ENCODE results near the gene TMEM161A. TPM values are rescaled to one million over a fixed set of nuclear protein-coding genes. Genes with fewer than 3 reads are reported as not detected.

The TMEM161A gene
- total RNA-seq, 1 experiment from 2014 or later: 46.4 TPM

DNA sequence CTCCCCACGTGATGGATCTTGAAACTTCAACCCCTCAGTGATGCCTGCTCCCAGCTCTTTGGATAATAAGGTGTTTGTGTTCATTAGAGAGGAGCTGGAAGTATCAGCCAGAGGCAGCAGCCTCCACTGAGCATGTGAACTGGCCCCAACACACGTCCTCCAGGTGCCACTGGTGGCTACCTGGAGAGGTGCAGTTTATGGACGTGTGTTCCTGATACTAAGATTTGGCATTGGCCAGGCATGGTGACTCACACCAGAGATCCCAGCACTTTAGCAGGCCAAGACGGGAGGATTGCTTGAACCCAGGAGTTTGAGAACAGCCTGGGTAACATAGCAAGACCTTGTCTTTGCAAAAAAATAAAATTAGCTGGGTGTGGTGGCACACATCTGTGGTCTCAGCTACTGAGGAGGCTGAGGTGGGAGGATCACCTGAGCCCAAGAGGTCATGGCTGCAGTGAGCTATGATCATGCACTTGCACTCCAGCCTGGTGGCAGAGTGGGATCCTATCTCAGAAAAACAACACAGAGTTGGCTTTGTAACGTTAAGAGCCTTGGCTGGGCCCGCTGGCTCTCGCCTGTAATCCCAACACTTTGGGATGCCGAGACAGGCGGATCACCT, 40.1 kb downstream of the TMEM161A start:
- no peak for DNase-seq (ENCODE audit: low read depth)

- no peak for DNase-seq (ENCODE audit: low read depth)
Observed at GRCh38 chr19:19096641-19097627, 41.3 kb downstream of the TMEM161A start.

- no peak for DNase-seq (ENCODE audit: low read depth)
Observed at GRCh38 chr19:19095691-19096090, 42.6 kb downstream of the TMEM161A start.

GRCh38 chr19:19094513-19094912, 43.8 kb downstream of the TMEM161A start:
- no peak for DNase-seq (ENCODE audit: low read depth)

DNA sequence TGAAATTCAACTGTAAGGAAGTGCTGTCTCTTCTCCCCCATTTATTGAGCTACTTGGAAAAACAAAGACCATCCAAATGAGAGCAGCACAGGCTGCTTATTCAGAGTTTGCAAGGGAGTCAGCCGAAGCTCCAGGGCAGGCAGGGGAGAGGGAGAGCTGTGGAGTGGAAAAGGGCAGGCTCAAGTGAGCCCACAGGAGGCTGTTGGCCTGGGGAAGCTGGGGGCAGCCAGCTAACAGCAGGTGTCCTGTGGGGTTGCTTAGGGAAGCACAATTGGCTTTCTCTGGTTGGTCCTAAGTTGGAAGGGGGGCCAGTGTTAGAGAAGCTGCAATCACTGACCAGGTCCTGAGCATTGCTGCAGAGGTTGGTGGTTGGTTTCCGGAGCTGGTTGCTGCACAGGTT, 50.6 kb downstream of the TMEM161A start:
- DNase-seq (ENCODE audit: low read depth): no peak

GRCh38 chr19:19083413-19084178, 54.7 kb downstream of the TMEM161A start:
- no peak for DNase-seq (ENCODE audit: low read depth)

DNA sequence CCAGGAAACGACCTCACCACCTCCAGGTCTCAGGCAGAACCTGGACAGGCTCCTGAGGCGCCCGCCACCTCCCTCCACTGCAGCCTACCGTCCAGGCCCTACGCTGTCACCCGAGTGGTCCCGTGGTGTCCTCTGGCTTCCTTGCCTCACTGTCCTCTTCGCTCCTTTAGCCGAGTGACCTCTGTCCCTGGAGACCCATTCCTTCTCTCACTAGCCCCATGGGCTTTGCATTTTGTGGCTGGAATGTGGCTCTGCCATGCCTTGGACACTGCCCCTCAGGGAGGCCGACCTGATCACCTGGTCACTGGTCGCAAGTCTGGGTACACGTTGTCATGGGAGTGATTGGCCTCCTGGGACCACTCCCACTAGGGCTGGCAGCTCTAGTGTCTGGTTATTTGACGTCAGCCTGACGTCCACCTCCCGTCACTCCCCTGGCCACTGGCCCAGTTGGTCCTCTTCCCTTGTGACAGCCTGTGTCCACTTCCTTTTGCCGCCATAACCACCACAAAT, 56.6 kb downstream of the TMEM161A start:
- DNase-seq (ENCODE audit: low read depth): no peak

DNA sequence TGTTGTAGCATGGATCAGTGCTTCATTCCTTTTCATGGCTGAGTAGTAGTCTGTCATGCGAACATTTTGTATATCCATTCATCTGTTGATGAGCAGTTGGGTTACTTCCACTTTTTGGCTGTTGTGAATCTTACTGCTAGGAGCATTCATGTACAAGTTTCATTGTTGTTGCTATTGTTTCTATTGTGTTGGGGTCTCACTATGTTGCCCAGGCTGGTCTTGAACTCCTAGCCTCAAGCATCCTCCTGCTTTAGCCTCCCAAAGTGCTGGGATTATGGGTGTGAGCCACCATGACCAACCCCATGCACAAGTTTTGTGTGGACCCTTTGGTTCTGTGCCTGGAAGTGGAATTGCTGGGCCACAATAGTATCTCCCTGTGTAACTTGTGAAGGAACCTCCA, 58.7 kb downstream of the TMEM161A start:
- DNase-seq (ENCODE audit: low read depth): no peak

GRCh38 chr19:19078801-19079200, 59.5 kb downstream of the TMEM161A start:
- no peak for DNase-seq (ENCODE audit: low read depth)

DNA sequence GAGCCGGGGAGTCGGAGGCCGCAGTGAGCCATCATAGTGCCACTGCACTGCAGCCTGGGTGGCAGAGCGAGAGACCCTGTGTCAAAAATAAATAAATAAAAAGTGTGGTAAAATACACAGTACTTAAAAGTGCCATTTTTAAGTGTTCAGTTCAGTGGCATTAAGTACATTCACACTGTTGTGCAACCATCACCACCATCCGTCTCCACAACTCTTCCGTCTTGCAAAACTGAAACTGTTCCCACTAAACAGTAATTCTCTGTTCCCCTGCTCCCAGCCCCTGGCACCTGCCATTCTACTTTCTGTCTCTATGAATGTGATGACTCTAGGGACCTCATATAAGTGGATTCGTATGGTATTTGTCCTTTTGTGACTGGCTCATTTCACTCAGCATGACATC, 61.2 kb downstream of the TMEM161A start:
- no peak for DNase-seq (ENCODE audit: low read depth)

DNA sequence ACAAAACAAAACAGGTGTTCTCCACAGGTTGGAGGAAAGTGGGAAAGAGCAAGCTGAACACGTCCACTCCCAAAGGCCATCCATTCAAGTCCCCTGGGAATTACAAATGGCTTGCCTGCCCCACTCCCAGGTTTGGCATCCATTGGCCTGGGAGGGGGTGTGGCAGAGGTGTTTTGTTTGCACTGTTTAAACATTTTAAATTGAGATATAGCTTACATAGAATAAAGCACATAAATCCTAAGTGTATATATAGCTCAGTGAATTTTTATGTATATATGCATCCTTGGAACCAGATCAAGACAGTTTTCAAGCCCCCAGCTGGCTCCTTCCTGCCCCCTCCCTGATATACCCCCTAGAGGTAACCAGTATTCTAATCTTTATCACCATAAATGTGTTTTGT, 61.8 kb downstream of the TMEM161A start:
- DNase-seq (ENCODE audit: low read depth): no peak

- no peak for DNase-seq (ENCODE audit: low read depth)
Observed at GRCh38 chr19:19075126-19075525, 63.2 kb downstream of the TMEM161A start.

- DNase-seq (ENCODE audit: low read depth): no peak
Observed at GRCh38 chr19:19074196-19074882, 63.9 kb downstream of the TMEM161A start.

DNA sequence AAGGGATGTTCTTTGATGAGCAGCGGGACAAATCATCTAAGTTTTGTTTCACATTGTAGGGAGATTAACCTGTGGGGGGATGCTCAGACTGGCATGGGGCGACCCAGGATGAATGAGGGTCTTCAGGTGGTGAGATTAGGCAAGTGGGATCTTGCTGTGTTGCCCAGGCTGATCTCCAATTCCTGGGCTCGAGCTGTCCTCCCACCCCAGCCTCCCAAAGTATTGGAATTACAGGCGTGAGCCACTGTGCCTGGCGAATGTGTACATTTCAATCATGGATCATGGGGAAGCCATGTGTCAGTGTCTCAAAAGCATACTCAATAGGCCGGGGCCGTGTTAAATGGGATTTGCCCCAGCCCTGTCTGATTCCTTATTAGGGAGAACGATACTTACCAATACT, 66.4 kb downstream of the TMEM161A start:
- DNase-seq (ENCODE audit: low read depth): no peak

Other genes with a start within 250 kb of the TMEM161A start
- gene CERS1, start 242.3 kb downstream of the TMEM161A start, total RNA-seq (2014; rRNA removed; shearing (Covaris generic)): 1.0 and 3.4 TPM in 2 replicates
- gene COPE, start 219.1 kb downstream of the TMEM161A start, total RNA-seq (2014; rRNA removed; shearing (Covaris generic)): 352 and 410 TPM in 2 replicates
- 137 and 139 TPM in 2 replicates for gene DDX49, start 218.8 kb downstream of the TMEM161A start, total RNA-seq (2014; rRNA removed; shearing (Covaris generic))
- 70.4 and 73.3 TPM in 2 replicates for gene HOMER3, start 197.3 kb downstream of the TMEM161A start, total RNA-seq (2014; rRNA removed; shearing (Covaris generic))
- 39.1 TPM in 2 replicates for gene SUGP2, start 105.0 kb downstream of the TMEM161A start, total RNA-seq (2014; rRNA removed; shearing (Covaris generic))
- gene ARMC6, start 104.9 kb downstream of the TMEM161A start, total RNA-seq (2014; rRNA removed; shearing (Covaris generic)): 126 and 130 TPM in 2 replicates
- 0.37 and 0.56 TPM in 2 replicates for gene SLC25A42, start 74.5 kb downstream of the TMEM161A start, total RNA-seq (2014; rRNA removed; shearing (Covaris generic))
- gene MEF2B, start 31.8 kb upstream of the TMEM161A start, total RNA-seq (2014; rRNA removed; shearing (Covaris generic)): not detected in 2 replicates
- gene BORCS8, start 53.7 kb upstream of the TMEM161A start, total RNA-seq (2014; rRNA removed; shearing (Covaris generic)): 34.6 and 44.1 TPM in 2 replicates
- gene RFXANK, start 53.8 kb upstream of the TMEM161A start, total RNA-seq (2014; rRNA removed; shearing (Covaris generic)): 80.2 and 103 TPM in 2 replicates
- 25.4 and 27.3 TPM in 2 replicates for gene NR2C2AP, start 64.9 kb upstream of the TMEM161A start, total RNA-seq (2014; rRNA removed; shearing (Covaris generic))
- gene NCAN, start 73.5 kb upstream of the TMEM161A start, total RNA-seq (2014; rRNA removed; shearing (Covaris generic)): 0.03 TPM in 1 of 2 replicates, not detected in the other
- gene TM6SF2, start 134.8 kb upstream of the TMEM161A start, total RNA-seq (2014; rRNA removed; shearing (Covaris generic)): 0.11 TPM in 1 of 2 replicates, not detected in the other
- gene SUGP1, start 182.0 kb upstream of the TMEM161A start, total RNA-seq (2014; rRNA removed; shearing (Covaris generic)): 49.8 and 55.4 TPM in 2 replicates
- gene MAU2, start 182.4 kb upstream of the TMEM161A start, total RNA-seq (2014; rRNA removed; shearing (Covaris generic)): 23.8 and 35.3 TPM in 2 replicates

Measured in HT1080 (cell line).